ENCODE data around the gene NAA11.

- TF ChIP-seq CTCF (IDR thresholded peaks at IDR 0.05), result no peak
- no peak for TF ChIP-seq POLR2A (IDR thresholded peaks at IDR 0.05)
Measured at GRCh38 chr4:79272126-79272525, 53.7 kb downstream of the NAA11 start.
